SK-N-SH (cell line): ENCODE measurements around the gene LRRC25.

Experiments
- CHD2 ChIP-seq: fragments of 150-350 bp; IDR thresholded peaks from 2 replicates; pipeline ENCODE4 v1.6.1; 2018; ENCODE audit warnings: low read length; ENCODE audit not compliant: partially characterized antibody
- CTCF ChIP-seq: fragments of 200-600 bp; sonication (generic); IDR thresholded peaks from 2 replicates; pipeline ENCODE4 v1.6.1; 2017; ENCODE audit warnings: antibody characterized with exemption, mild to moderate bottlenecking, moderate library complexity
- EZH2phosphoT487 ChIP-seq: fragments of 200-600 bp; sonication (generic); IDR thresholded peaks from 2 replicates; pipeline ENCODE4 v1.6.1; 2017; ENCODE audit warnings: low read depth, mixed run types, mild to moderate bottlenecking, antibody characterized with exemption, moderate library complexity, borderline replicate concordance
- FOSL2 ChIP-seq: IDR thresholded peaks from 2 replicates; pipeline ENCODE4 v1.4.0; 2012; ENCODE audit warnings: low read depth, mild to moderate bottlenecking, moderate library complexity, borderline replicate concordance
- FOXM1 ChIP-seq: IDR thresholded peaks from 2 replicates; pipeline ENCODE4 v1.4.0; 2012; ENCODE audit warnings: low read depth, mild to moderate bottlenecking
- JUND ChIP-seq: IDR thresholded peaks from 2 replicates; pipeline ENCODE4 v1.4.0; 2012
- POLR2AphosphoS5 ChIP-seq: IDR thresholded peaks from 2 replicates; pipeline ENCODE4 v1.6.1; 2012; ENCODE audit warnings: low read depth, low read length
- RAD21 ChIP-seq: IDR thresholded peaks from 2 replicates; pipeline ENCODE4 v1.6.1; 2012; ENCODE audit warnings: mild to moderate bottlenecking, low read length
- RCOR1 ChIP-seq: fragments of 150-350 bp; IDR thresholded peaks from 2 replicates; pipeline ENCODE4 v1.6.1; 2017; ENCODE audit warnings: antibody characterized with exemption, low read length
- SIN3A ChIP-seq: IDR thresholded peaks from 2 replicates; pipeline ENCODE4 v1.6.1; 2012; ENCODE audit warnings: low read depth, mild to moderate bottlenecking, low read length, moderate library complexity, borderline replicate concordance
- TEAD4 ChIP-seq: IDR thresholded peaks from 2 replicates; pipeline ENCODE4 v1.4.0; 2012; ENCODE audit warnings: mild to moderate bottlenecking, borderline replicate concordance; ENCODE audit not compliant: insufficient read depth

- TF ChIP-seq EZH2phosphoT487 (no peak), FOXM1 (no peak), TEAD4 (no peak), CTCF (no peak), CHD2 (no peak), RCOR1 (no peak), POLR2AphosphoS5 (no peak), RAD21 (no peak), FOSL2 (no peak), JUND (no peak), SIN3A (no peak)
These were observed 36.4 kb upstream of the LRRC25 start for GRCh38 chr19:18433735-18434398.
